Fibroblast of skin of back (primary cell): Measurements from ENCODE around the gene ZMAT1. TPM values are rescaled to one million over a fixed set of nuclear protein-coding genes. Genes with fewer than 3 reads are reported as not detected.
"Not testable (repeated sequence)": the region's sequence is repeated elsewhere in the genome, so short reads cannot be mapped to it uniquely, and the experiment has no call there.

ENCODE experiments used
- DNase-seq: peaks from one replicate; pipeline ENCODE4 v3.0.0-alpha.2; 2013
- polyA plus RNA-seq, 2 experiments: library from polyadenylated mRNA; unstranded; fragments of 120-200 nt; gene quantifications; one replicate each; pipeline ENCODE4 v1.2.1, GENCODE V29; 2013; ENCODE audit not compliant: insufficient read length in 2 of 2

The ZMAT1 gene
- polyA plus RNA-seq (2013, experiment 1 of 2; ENCODE audit: insufficient read length) = 1.4 TPM
- polyA plus RNA-seq (2013, experiment 2 of 2; ENCODE audit: insufficient read length) = 1.4 TPM

GRCh38 chrX:101931488-101932248 lies at the start of gene ZMAT1:
TSS of gene ZMAT1 (minus strand) at chrX:101932027. CDS start at chrX:101932008, 19 bp downstream.
- DNase-seq = peak; percentile 87

- peak; percentile 79 for DNase-seq
Measured at GRCh38 chrX:101977106-101977505, 45.3 kb upstream of the ZMAT1 start.

- DNase-seq = peak; percentile 43
Measured at GRCh38 chrX:101973066-101973465, 41.2 kb upstream of the ZMAT1 start.

DNA sequence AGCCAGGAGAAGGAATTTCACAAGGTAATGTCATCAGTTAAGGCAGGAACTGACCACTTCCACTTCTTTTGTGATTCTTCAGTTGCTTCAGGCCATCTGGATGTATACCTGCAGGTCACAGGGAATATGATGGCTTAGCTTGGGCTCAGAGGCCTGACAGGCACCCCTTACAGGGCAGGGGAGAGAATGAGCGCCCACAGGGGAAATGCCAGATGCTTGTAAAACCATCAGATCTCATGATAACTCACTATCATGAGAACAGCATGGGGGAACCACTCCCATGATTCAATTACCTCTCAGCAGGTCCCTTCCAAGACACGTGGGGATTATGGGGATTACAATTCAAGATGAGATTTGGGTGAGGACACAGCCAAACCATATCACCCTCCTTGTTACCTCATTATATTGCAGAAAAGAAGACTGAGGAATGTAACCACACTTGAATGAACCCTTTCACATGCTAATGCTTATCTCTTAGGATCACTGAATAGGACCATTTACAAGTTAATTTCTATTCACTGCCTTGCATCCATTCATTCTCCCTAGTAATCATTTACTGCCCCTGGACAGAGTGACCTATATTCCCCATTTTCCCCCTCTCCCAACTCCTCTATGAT lies 33.2 kb upstream of the ZMAT1 start:
- DNase-seq = not testable (repeated sequence)

GRCh38 chrX:101958139-101958538 lies 26.3 kb upstream of the ZMAT1 start:
- no peak for DNase-seq

- DNase-seq = no peak
Measured at GRCh38 chrX:101957174-101957573, 25.3 kb upstream of the ZMAT1 start.

- DNase-seq = no peak
Measured at GRCh38 chrX:101956556-101956955, 24.7 kb upstream of the ZMAT1 start.

- DNase-seq = no peak
Measured at GRCh38 chrX:101950581-101950980, 18.8 kb upstream of the ZMAT1 start.

GRCh38 chrX:101932249-101932570 lies 383 bp upstream of the ZMAT1 start:
- no peak for DNase-seq

GRCh38 chrX:101931136-101931487 lies 715 bp downstream of the ZMAT1 start:
- no peak for DNase-seq

GRCh38 chrX:101925733-101926132 lies 6.1 kb downstream of the ZMAT1 start:
- DNase-seq = no peak

- no peak for DNase-seq
Measured at GRCh38 chrX:101918751-101919150, 13.1 kb downstream of the ZMAT1 start.

DNA sequence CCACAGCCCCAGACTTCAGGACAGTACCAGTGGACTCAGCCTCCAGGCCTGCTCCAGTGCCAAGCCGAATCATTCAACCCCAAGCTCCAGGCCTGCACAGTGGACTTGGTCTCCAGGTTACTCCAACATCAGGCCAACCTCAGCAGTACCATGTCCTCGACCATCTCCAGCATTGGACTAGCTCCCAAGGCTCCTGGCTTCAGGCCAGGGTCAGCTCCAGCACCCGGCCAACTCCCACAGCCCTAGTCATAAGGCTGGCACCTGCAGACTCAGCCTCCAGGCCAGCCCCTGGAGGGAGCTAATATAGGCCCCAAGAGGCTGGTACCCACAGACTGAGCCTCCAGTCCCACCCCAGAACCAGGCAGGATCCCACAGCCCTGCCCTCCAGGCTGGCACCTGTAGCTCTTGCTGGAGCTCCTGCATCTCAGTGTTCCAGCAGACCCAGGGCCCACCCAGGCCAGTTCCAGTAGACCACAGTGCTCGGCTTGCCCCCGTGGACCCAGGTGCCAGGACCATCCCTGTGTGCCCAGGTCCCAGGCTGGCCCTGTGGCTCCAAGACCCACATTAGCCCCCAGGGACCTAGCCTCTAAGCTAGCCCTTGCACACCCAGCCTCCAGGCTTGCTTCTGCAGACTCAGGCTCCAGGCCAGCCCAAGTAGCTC lies 25.6 kb downstream of the ZMAT1 start:
- DNase-seq = no peak

GRCh38 chrX:101904996-101905395 lies 26.8 kb downstream of the ZMAT1 start:
- no peak for DNase-seq
